Measurements from ENCODE around the gene PRICKLE1. TPM values are rescaled to one million over a fixed set of nuclear protein-coding genes. Genes with fewer than 3 reads are reported as not detected.

Gene PRICKLE1
- total RNA-seq, 1 donor from 2014 or later: 11.6 TPM

- no peak for DNase-seq (ENCODE audit: low read depth)
- no peak overlapping the region for H3K4me3 ChIP-seq (ENCODE audit: low read depth, low read length)
- TF ChIP-seq CTCF (conservative IDR thresholded peaks at IDR 0.05; ENCODE audit: low read depth, low read length): no peak
Measured at GRCh38 chr12:42539696-42540095, 49.9 kb downstream of the PRICKLE1 start.

- no peak for TF ChIP-seq CTCF (conservative IDR thresholded peaks at IDR 0.05; ENCODE audit: low read depth, low read length)
- H3K4me3 ChIP-seq (ENCODE audit: low read depth, low read length): no peak overlapping the region
- no peak for DNase-seq (ENCODE audit: low read depth)
Measured at GRCh38 chr12:42538203-42538602, 51.3 kb downstream of the PRICKLE1 start.

GRCh38 chr12:42534184-42534838 is 55.2 kb downstream of the PRICKLE1 start:
- DNase-seq (ENCODE audit: low read depth): peak; percentile 10
- TF ChIP-seq CTCF (conservative IDR thresholded peaks at IDR 0.05; ENCODE audit: low read depth, low read length): no peak
- H3K4me3 ChIP-seq (ENCODE audit: low read depth, low read length): no peak overlapping the region

- no peak for TF ChIP-seq CTCF (conservative IDR thresholded peaks at IDR 0.05; ENCODE audit: low read depth, low read length)
- no peak for DNase-seq (ENCODE audit: low read depth)
- H3K4me3 ChIP-seq (ENCODE audit: low read depth, low read length): no peak overlapping the region
Measured at GRCh38 chr12:42530284-42530683, 59.3 kb downstream of the PRICKLE1 start.

GRCh38 chr12:42525444-42525843 is 64.1 kb downstream of the PRICKLE1 start:
- DNase-seq (ENCODE audit: low read depth): no peak
- no peak overlapping the region for H3K4me3 ChIP-seq (ENCODE audit: low read depth, low read length)
- TF ChIP-seq CTCF (conservative IDR thresholded peaks at IDR 0.05; ENCODE audit: low read depth, low read length): no peak

GRCh38 chr12:42524716-42525115 is 64.8 kb downstream of the PRICKLE1 start:
- DNase-seq (ENCODE audit: low read depth): no peak
- no peak overlapping the region for H3K4me3 ChIP-seq (ENCODE audit: low read depth, low read length)
- no peak for TF ChIP-seq CTCF (conservative IDR thresholded peaks at IDR 0.05; ENCODE audit: low read depth, low read length)

- H3K4me3 ChIP-seq (ENCODE audit: low read depth, low read length): no peak overlapping the region
- no peak for DNase-seq (ENCODE audit: low read depth)
- TF ChIP-seq CTCF (conservative IDR thresholded peaks at IDR 0.05; ENCODE audit: low read depth, low read length): no peak
Measured at GRCh38 chr12:42516573-42516972, 73.0 kb downstream of the PRICKLE1 start.

Data from epithelial cell of proximal tubule (primary cell).